COLO668 (cell line): ENCODE data around the gene JAKMIP2.
"Not testable (repeated sequence)": the region's sequence is repeated elsewhere in the genome, so short reads cannot be mapped to it uniquely, and the experiment has no call there.

Experiments
- DNase-seq: peaks from one replicate; lab custom pipeline; 2025; ENCODE audit not compliant: unreplicated experiment; lab: John Stamatoyannopoulos, UW

The JAKMIP2 gene

DNA sequence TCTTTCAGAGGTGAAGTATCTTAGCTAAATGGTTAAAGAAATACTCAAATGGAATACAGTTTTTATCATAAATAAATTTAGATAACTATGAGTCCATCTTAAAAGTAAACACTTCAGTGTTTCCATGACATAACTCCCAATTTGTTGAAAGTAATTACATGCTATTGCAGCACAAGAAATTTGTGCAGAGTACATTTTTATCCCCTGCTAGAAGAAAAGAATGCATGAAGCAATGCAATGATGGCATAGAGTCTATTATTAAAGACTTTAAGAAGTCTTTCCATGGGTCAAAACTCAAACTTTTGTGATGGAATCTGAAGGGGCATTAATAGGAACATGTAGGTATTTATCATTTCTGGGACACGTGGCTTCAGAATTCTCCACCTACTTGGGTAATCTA lies 166.1 kb downstream of the JAKMIP2 start:
- no peak for DNase-seq

DNA sequence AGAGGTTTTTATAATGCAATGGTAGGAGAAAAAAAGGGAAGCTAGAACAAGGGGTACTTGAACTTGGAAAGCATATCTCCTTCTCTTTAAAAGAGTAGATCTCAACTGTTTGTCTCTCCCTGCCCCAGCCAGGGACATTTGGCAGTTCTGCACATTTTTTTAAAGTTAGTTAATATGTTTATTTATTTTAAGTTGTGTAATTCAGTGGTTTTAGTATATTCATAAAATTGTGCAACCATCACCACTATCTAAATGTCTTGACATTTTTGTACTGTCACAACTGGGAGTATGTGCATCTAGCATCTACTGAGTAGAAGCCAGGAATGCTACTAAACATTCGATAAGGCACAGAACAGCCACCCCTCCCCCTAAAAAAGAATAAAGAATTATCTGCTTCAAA lies 169.2 kb downstream of the JAKMIP2 start:
- DNase-seq = no peak

DNA sequence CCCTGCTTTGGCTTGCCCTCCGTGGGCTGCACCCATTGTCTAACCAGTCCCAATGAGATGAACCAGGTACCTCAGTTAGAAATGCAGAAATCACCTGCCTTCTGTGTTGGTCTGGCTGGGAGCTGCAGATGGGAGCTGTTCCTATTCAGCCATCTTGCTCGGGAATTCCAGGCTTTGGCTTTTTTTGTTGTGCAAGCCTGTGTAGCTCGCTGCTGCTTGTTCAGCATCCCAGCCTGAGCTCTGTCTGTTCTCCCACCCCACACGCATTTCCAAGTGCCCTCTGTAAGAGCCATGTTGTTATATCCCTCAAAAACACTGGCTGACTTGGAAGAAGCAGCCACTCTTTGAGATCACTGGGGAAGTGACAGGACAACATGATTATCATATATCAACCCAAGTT lies 171.0 kb downstream of the JAKMIP2 start:
- DNase-seq = no peak

DNA sequence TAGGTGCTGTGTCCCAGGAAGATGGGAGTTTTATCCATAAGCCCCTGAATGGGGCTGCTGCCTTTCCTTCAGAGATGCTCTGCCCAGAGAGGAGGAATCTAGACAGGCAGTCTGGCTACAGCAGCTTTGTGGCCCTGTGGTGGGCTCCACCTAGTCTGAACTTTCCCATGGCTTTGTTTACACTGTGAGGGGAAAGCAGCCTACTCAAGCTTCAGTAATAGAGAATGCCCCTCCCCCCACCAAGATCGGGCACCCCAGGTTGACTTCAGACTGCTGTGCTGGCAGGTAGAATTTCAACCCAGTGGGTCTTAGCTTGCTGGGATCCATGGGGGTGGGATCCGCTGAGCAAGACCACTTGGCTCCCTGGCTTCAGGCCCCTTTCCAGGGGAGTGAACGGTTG lies 171.7 kb downstream of the JAKMIP2 start:
- DNase-seq = no peak

GRCh38 chr5:147601652-147602051 lies 180.9 kb downstream of the JAKMIP2 start:
- no peak for DNase-seq

DNA sequence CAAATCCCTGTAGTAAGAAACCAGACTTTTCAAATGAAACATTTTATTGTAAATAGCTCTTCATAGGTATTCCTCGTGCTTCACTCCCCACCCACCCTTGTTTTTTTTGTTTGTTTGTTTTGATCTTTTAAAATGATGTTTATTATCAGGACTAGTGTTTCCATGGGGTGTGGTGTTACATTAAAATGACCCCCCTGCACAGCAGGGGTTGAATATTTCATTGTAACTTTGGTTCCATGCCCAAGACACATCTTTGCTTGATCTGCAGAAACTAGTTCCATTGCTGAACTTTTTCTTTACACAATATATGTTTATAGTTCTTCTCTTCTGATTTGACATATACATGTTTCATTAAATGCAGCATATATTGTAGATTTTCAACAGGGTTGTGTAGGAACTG lies 191.4 kb downstream of the JAKMIP2 start:
- DNase-seq = no peak

GRCh38 chr5:147590096-147590495 lies 192.4 kb downstream of the JAKMIP2 start:
- no peak for DNase-seq

DNA sequence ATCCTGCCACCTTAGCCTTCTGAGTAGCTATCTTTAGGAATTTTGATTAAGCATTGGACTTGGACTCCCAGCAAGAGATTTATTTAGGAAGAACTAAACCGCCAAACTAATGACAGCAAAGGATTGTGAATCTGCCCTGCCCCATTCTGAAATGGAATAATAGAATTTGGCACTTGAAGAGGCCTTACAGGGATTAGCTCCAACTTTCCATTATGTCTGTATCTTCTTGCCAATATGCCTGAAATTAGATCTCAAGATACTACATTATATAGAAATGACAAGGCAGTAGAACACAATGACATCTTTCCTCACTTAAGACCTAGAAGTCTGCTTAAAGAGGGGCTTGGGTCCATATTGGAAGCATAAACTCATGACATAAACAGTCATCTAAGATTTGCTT lies 195.7 kb downstream of the JAKMIP2 start:
- DNase-seq = no peak

DNA sequence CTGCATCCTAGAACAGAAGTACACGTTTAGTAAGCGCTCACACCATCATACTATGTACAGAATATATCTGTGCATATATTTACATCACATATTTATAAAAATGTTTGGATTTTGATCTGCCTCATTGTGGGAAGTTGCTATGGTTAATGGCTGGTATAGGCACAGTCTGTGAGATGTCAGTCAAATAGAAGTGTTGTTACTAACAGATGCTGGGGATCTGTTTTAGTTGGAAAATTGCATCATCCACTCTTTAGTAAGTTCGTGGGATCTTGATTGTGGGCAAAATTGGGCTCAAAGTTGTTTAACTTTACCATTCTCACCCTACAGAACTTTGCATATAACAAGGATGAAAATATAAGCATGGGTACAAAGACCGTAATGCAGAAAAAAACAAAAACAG lies 196.3 kb downstream of the JAKMIP2 start:
- DNase-seq = no peak

DNA sequence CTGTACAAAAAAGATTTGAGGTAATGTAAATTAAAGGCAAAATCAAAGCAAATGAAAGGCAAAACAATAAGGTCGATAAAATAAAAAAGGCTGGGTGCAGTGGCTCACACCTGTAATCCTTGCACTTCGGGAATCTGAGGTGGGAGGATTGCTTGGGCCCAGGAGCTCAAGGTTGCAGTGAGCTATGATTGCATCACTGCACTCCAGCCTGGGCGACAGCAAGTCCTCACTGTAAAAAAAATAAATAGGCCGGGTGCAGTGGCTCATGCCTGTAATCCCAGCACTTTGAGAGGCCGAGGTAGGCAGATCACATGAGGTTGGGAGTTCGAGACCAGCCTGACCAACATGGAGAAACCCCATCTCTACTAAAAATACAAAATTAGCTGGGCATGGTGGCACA lies 200.3 kb downstream of the JAKMIP2 start:
- not testable (repeated sequence) for DNase-seq

- not testable (repeated sequence) for DNase-seq
Measured at GRCh38 chr5:147580418-147580817, 202.1 kb downstream of the JAKMIP2 start.

GRCh38 chr5:147578228-147579024 lies 204.1 kb downstream of the JAKMIP2 start:
- DNase-seq = no peak

GRCh38 chr5:147576646-147577535 lies 205.6 kb downstream of the JAKMIP2 start:
- DNase-seq = peak; percentile 44

GRCh38 chr5:147575598-147575997 lies 206.9 kb downstream of the JAKMIP2 start:
- DNase-seq = no peak

GRCh38 chr5:147573211-147573610 lies 209.3 kb downstream of the JAKMIP2 start:
- no peak for DNase-seq

DNA sequence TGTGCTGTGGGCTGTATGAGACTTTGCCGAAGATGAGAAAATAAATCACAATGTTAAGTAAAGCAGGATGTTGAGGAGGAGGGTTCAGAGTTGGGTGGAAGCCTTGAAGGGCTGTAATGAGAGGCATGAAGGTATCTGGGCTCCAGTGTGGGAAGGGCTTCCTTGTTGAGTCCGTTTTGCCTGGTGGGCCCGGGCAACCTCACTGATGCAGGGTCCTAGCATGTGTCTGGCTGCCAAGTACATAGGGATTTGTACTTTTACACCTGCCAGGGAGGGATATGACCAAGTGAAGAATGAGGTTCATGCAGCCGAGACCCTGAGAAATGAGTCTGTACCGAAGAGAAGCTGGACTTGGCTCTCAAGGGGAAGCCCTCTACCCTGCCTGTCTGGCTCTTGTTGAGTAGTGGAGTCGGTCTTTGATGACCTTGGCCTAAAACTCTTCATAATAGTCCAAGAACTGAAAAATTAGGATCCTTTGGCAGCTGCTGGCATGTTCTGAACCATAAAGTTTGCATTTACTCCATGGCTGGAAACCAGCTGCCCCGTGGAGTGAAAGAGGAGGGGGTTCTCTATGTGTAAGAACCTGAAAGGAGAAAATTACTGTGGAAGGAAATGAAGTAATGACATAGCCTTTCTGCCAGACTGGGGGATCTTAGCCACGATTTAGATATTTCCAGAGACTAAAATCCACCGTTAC lies 213.7 kb downstream of the JAKMIP2 start:
- DNase-seq = no peak

DNA sequence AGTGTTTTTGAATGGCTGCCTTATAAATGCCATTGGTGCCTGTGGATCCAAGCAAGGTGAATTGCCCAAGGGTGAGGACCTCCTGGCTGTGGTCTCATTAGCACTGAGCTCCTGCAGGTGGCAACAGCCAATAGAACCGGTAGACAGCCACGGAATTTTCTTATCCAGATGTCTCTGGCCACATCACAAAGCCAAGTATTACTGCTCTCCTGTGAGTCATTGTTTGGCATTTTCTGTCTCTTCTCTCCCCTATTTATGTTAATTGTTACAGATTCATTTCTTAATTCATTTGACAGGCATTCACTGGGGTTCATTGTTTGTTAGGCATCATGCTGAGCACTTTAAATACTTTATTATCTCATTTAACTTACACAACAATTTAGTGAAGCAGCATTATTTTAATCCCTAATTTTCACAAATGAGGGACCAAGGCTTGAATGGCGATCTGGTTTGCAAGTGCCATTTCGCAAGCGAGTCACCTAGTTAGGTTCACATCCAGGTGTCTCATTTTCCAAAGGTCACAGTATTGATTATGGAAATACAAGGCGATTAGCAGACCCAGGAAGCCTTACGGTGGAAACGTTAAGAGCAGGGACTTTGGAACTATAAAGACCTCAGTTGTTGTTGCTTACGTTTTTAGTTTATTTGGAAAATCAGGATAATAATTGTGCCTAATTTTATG lies 214.5 kb downstream of the JAKMIP2 start:
- no peak for DNase-seq

DNA sequence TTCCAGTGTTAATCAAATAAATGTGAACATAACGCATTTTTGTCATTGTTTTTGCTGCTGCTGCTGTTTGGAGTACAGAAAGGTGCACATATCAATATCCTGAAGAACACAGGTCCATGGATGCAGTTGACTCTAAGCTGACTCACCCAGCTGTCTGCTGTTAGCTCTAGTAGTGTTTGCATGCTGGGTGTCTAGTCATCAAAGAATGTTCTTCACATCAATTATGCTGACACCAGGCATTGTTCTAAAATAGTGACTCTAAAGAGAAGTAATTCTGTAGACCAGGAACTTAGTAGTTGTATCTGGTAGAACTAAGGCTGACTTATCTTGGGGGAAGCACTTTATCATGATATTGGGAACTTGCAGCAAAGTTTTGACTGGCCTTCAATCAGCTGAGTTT lies 217.0 kb downstream of the JAKMIP2 start:
- DNase-seq = peak; percentile 10

GRCh38 chr5:147564124-147564486 lies 218.4 kb downstream of the JAKMIP2 start:
- DNase-seq = no peak

DNA sequence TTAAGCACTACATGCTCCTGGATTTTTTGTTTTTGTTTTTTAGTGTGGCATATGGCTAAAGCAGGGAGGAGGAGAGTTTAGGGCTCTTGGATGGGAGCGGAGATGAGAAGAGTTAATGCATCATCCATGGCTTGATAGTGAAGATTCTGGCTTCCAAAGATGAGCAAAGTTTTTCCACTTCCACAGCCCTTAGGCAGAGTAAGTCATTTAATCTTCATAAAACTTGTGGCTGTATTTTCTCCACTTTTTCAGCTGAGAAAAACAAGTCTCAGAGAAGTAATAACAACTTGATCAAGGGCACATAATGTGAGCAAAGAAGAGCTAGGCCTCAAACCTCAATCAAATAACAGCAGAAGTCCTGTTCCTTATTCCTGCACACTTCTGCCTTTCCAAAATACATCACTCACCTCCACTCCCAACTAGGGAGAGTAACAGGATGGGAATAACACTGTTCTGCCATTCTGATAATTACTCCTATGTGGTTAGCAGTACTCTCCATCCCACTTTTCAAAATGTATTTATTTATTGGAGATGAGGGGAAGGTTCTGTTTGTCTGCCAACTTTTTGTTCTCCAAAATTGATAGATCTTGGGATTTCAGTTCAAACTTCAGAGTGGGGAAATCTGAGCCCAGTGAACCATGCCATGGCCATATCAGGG lies 218.9 kb downstream of the JAKMIP2 start:
- no peak for DNase-seq

GRCh38 chr5:147561435-147561834 lies 221.1 kb downstream of the JAKMIP2 start:
- DNase-seq = no peak
